NB4 (cell line): ENCODE results near the gene PLEKHA8.

Experiments
- CTCF ChIP-seq: IDR thresholded peaks from one replicate; pipeline ENCODE4 v1.5.1; 2012; ENCODE audit warnings: low read depth, low read length
- MAX ChIP-seq: IDR thresholded peaks from 2 replicates; pipeline ENCODE4 v1.6.1; 2011; ENCODE audit warnings: low read depth, low read length
- MYC ChIP-seq: IDR thresholded peaks from 2 replicates; pipeline ENCODE4 v1.6.1; 2011; ENCODE audit warnings: low read depth, low read length
- POLR2A ChIP-seq: IDR thresholded peaks from 2 replicates; pipeline ENCODE4 v1.6.1; 2011; ENCODE audit warnings: mild to moderate bottlenecking; ENCODE audit not compliant: insufficient read length; ENCODE audit errors: extremely low read depth

GRCh38 chr7:29990931-29991330 lies 37.3 kb upstream of the PLEKHA8 start:
- no peak for TF ChIP-seq CTCF
- no peak for TF ChIP-seq MAX
- TF ChIP-seq POLR2A: no peak
- no peak for TF ChIP-seq MYC
